Epithelial cell of esophagus (primary cell): ENCODE data around the gene CEP112.
"Not testable (repeated sequence)": the region's sequence is repeated elsewhere in the genome, so short reads cannot be mapped to it uniquely, and the experiment has no call there.

Source experiments
- DNase-seq: peaks from one replicate; pipeline ENCODE4 v3.0.0; 2010; ENCODE audit warnings: low read depth
- H3K4me3 ChIP-seq: 2 replicates; pipeline ENCODE4 v1.5.1; 2011; ENCODE audit warnings: mild to moderate bottlenecking, low read length, control low read depth
- TF ChIP-seq, protein P1 (sequence below): IDR thresholded peaks from 2 replicates; pipeline ENCODE4 v1.5.1; 2011; ENCODE audit warnings: low read depth, mild to moderate bottlenecking, low read length, control low read depth, inconsistent platforms; ENCODE audit not compliant: insufficient read depth; ENCODE audit errors: missing control alignments

The CEP112 gene

DNA sequence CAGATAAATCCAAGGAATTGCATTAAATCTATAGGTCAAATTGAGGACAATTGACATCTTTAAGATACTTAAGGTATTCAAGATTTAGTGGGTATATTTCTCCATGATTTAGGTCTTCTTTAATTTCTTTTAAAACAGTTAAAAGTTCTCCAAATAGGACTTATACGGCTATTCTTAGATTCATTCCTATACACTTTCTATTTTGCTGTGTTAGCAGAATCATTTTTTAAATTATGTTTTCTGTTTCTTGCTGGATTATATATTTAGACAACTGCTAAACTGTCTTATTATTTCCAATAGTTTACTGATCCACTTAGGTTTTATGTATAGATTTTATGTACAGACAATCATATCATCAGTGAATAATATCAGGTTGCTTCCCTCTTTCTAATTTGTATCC is 404.4 kb downstream of the CEP112 start:
- no peak for DNase-seq
- TF ChIP-seq, protein P1, sequence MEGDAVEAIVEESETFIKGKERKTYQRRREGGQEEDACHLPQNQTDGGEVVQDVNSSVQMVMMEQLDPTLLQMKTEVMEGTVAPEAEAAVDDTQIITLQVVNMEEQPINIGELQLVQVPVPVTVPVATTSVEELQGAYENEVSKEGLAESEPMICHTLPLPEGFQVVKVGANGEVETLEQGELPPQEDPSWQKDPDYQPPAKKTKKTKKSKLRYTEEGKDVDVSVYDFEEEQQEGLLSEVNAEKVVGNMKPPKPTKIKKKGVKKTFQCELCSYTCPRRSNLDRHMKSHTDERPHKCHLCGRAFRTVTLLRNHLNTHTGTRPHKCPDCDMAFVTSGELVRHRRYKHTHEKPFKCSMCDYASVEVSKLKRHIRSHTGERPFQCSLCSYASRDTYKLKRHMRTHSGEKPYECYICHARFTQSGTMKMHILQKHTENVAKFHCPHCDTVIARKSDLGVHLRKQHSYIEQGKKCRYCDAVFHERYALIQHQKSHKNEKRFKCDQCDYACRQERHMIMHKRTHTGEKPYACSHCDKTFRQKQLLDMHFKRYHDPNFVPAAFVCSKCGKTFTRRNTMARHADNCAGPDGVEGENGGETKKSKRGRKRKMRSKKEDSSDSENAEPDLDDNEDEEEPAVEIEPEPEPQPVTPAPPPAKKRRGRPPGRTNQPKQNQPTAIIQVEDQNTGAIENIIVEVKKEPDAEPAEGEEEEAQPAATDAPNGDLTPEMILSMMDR: no peak
- no peak overlapping the region for H3K4me3 ChIP-seq

GRCh38 chr17:65786479-65786878 is 405.5 kb downstream of the CEP112 start:
- no peak for DNase-seq
- H3K4me3 ChIP-seq: no peak overlapping the region
- TF ChIP-seq, protein P1: no peak

- H3K4me3 ChIP-seq: no peak overlapping the region
- DNase-seq: peak; percentile 86
- TF ChIP-seq, protein P1: no peak
Measured at GRCh38 chr17:65785109-65785508, 406.8 kb downstream of the CEP112 start.

DNA sequence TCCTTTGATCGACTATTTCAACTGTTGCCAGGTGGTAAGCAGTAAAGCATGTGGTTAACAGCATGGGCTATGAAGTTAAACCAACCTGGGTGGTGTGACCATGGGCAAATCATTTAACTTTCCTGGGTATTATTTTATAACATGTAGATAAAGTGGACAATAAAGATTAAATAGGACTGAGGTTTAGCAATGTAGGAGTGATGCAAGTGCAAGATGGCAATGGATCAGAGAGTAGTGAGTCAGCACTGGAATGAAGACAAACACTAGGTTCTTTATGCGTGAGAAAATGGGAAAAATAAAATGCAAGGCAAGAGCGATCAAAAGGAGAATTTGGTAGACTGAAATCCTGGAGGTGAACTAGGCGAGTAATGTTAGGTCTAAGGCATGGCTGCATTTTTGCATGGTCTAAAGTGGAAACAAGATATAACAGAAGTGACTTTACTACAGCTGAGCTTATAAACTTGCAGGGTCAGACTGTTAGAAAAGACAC is 408.0 kb downstream of the CEP112 start:
- TF ChIP-seq, protein P1: no peak

GRCh38 chr17:65782104-65782706 is 409.7 kb downstream of the CEP112 start:
- DNase-seq, H3K4me3 ChIP-seq: not testable (repeated sequence)

More for the DNA sequence above, 408.0 kb downstream of the CEP112 start:
- peak; percentile 87 for DNase-seq
- H3K4me3 ChIP-seq: no peak overlapping the region

- H3K4me3 ChIP-seq: no peak overlapping the region
- TF ChIP-seq, protein P1: no peak
- no peak for DNase-seq
Measured at GRCh38 chr17:65780111-65780510, 411.8 kb downstream of the CEP112 start.

GRCh38 chr17:65776890-65777289 is 415.0 kb downstream of the CEP112 start:
- H3K4me3 ChIP-seq: no peak overlapping the region
- TF ChIP-seq, protein P1: no peak
- DNase-seq: no peak

DNA sequence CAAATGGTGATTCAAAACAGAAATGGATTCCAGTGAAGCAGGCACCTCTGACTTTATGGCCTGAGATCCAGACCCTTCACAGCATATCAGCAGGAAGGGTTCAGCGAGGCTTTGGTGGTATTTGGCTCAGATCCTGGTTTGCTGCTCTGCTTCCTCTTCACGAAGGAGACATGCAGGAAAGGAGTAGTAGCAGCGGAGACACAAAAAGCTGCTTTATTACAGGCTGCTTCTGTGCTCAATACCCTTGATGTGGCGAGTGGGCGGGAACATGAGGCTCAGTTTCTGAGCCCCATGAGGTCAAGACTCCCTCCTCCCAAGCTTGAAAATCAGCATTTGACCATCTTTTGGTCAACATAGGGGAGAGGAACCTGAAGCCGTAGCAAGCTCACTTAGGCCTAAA is 417.1 kb downstream of the CEP112 start:
- TF ChIP-seq, protein P1: no peak
- no peak for DNase-seq
- no peak overlapping the region for H3K4me3 ChIP-seq
